Measurements from ENCODE around the gene TACR1. TPM values are rescaled to one million over a fixed set of nuclear protein-coding genes. Genes with fewer than 3 reads are reported as not detected.

Gene TACR1
- total RNA-seq, 1 experiment from 2014 or later = not detected

GRCh38 chr2:75200140-75201096, 1.1 kb upstream of the TACR1 start:
- ChIA-PET CTCF (interaction anchor here (0.5 to 1.3 kb wide), 4 partner anchors 136 to 402 kb away, joined by 3 to 9 read pairs (median 4); no protein-coding TSS in a partner anchor), POLR2A (ENCODE audit: low non-redundant PET) (no interaction called here)
- Histone ChIP-seq H3K27me3 (replicated peaks; ENCODE audit: insufficient read depth, low read depth, low read length, poor library complexity) (peaks cover 70% of the 10 kb centered on the region), H3K9me3 (ENCODE audit: low read depth, low read length, poor library complexity, severe bottlenecking) (no peaks in the 10 kb centered on the region), H3K4me3 (ENCODE audit: low read depth, low read length, poor library complexity, severe bottlenecking) (peak overlapping the region; percentile 39), H3K27ac (ENCODE audit: low read depth, low read length, poor library complexity, severe bottlenecking) (no peak overlapping the region), H3K36me3 (ENCODE audit: insufficient read depth, low read length, poor library complexity, severe bottlenecking) (no peaks in the 10 kb centered on the region), H3K4me1 (ENCODE audit: insufficient read depth, low read length, poor library complexity, severe bottlenecking) (peaks cover 15% of the 10 kb centered on the region)
- DNase-seq (ENCODE audit: low spot score) = peak; percentile 81
- TF ChIP-seq CTCF (conservative IDR thresholded peaks at IDR 0.05; ENCODE audit: low read depth, low read length) = no peak
- no peak for TF ChIP-seq EZH2 (IDR thresholded peaks at IDR 0.05; ENCODE audit: borderline replicate concordance, low read depth, low read length, poor library complexity, severe bottlenecking)
- no TSS peak for BruUV-seq (replicated peaks)
- intact Hi-C loops (cut with micrococcal nuclease; ENCODE audit: unreplicated experiment) = no loop called here

GRCh38 chr2:75195076-75195691, 4.1 kb downstream of the TACR1 start:
- Histone ChIP-seq H3K27ac (ENCODE audit: low read depth, low read length, poor library complexity, severe bottlenecking) (no peak overlapping the region), H3K4me3 (ENCODE audit: low read depth, low read length, poor library complexity, severe bottlenecking) (no peak overlapping the region), H3K27me3 (replicated peaks; ENCODE audit: insufficient read depth, low read depth, low read length, poor library complexity) (peaks cover 64% of the 10 kb centered on the region), H3K4me1 (ENCODE audit: insufficient read depth, low read length, poor library complexity, severe bottlenecking) (peaks cover 10% of the 10 kb centered on the region), H3K9me3 (ENCODE audit: low read depth, low read length, poor library complexity, severe bottlenecking) (no peaks in the 10 kb centered on the region), H3K36me3 (ENCODE audit: insufficient read depth, low read length, poor library complexity, severe bottlenecking) (no peaks in the 10 kb centered on the region)
- no peak for DNase-seq (ENCODE audit: low spot score)
- CTCF ChIA-PET = no interaction called here
- no TSS peak for BruUV-seq (replicated peaks)
- TF ChIP-seq EZH2 (IDR thresholded peaks at IDR 0.05; ENCODE audit: borderline replicate concordance, low read depth, low read length, poor library complexity, severe bottlenecking) (no peak), CTCF (conservative IDR thresholded peaks at IDR 0.05; ENCODE audit: low read depth, low read length) (no peak)
- POLR2A ChIA-PET (ENCODE audit: low non-redundant PET) = no interaction called here
- intact Hi-C loops (cut with micrococcal nuclease; ENCODE audit: unreplicated experiment) = no loop called here

- TF ChIP-seq EZH2 (IDR thresholded peaks at IDR 0.05; ENCODE audit: borderline replicate concordance, low read depth, low read length, poor library complexity, severe bottlenecking) (no peak), CTCF (conservative IDR thresholded peaks at IDR 0.05; ENCODE audit: low read depth, low read length) (no peak)
- ChIA-PET POLR2A (ENCODE audit: low non-redundant PET) (no interaction called here), CTCF (interaction anchor here (0.7 kb wide), 1 partner anchor 524 kb away, joined by 3 read pairs; no protein-coding TSS in a partner anchor)
- intact Hi-C loops (cut with micrococcal nuclease; ENCODE audit: unreplicated experiment) = no loop called here
- Histone ChIP-seq H3K9me3 (ENCODE audit: low read depth, low read length, poor library complexity, severe bottlenecking) (no peaks in the 10 kb centered on the region), H3K27me3 (replicated peaks; ENCODE audit: insufficient read depth, low read depth, low read length, poor library complexity) (peaks cover 59% of the 10 kb centered on the region), H3K4me3 (ENCODE audit: low read depth, low read length, poor library complexity, severe bottlenecking) (no peak overlapping the region), H3K36me3 (ENCODE audit: insufficient read depth, low read length, poor library complexity, severe bottlenecking) (no peaks in the 10 kb centered on the region), H3K4me1 (ENCODE audit: insufficient read depth, low read length, poor library complexity, severe bottlenecking) (peaks cover 3% of the 10 kb centered on the region), H3K27ac (ENCODE audit: low read depth, low read length, poor library complexity, severe bottlenecking) (no peak overlapping the region)
- no TSS peak for BruUV-seq (replicated peaks)
- no peak for DNase-seq (ENCODE audit: low spot score)
Observed at GRCh38 chr2:75194184-75194868, 5.0 kb downstream of the TACR1 start.

Measured in A673 (cell line).